Left lung (tissue), 10 donors: Measurements from ENCODE around the gene SIL1. TPM values are rescaled to one million over a fixed set of nuclear protein-coding genes. Genes with fewer than 3 reads are reported as not detected.

Source experiments
- ATAC-seq: fragments of 200-7000 bp; cut with Tn5 transposase; one replicate; pipeline ENCODE4 v1.9.1; 2020; ENCODE audit warnings: moderate library complexity
- DNase-seq, 4 donors: peaks; one replicate each; pipeline ENCODE4 v3.0.0-alpha.2; 2013 to 2020
- H3K27ac ChIP-seq, 2 donors: fragments of 200-600 bp; sonication (generic) in 1 of 2; one replicate each; pipeline versions ENCODE4 v1.5.0 to v1.8.0; 2020 to 2021
- H3K27me3 ChIP-seq, 2 donors: fragments of 200-600 bp; sonication (generic) in 1 of 2; one replicate each; pipeline versions ENCODE4 v1.5.0 to v1.8.0; 2020 to 2021
- H3K36me3 ChIP-seq, 2 donors: fragments of 200-600 bp; sonication (generic) in 1 of 2; one replicate each; pipeline versions ENCODE4 v1.5.0 to v1.8.0; 2020 to 2021
- H3K4me1 ChIP-seq, 2 donors: fragments of 200-600 bp; one replicate each; pipeline ENCODE4 v1.8.0; 2021
- H3K4me3 ChIP-seq, 2 donors: fragments of 200-600 bp; sonication (generic) in 1 of 2; one replicate each; pipeline versions ENCODE4 v1.5.0 to v1.8.0; 2020 to 2021; ENCODE audit warnings: mild to moderate bottlenecking in 1 of 2
- H3K9me3 ChIP-seq, 2 donors: fragments of 200-600 bp; sonication (generic) in 1 of 2; one replicate each; pipeline versions ENCODE4 v1.5.0 to v1.8.0; 2020 to 2021
- intact Hi-C, 2 donors: fragments of 100-400 bp; cut with DNase I; formaldehyde crosslinking; loops; one replicate each; pipeline versions ENCODE4 v1.11.2 to v1.14.2; 2022
- polyA plus RNA-seq, 6 donors: library from polyadenylated mRNA; unstranded; fragments of 120-200 nt; gene quantifications; one replicate each; pipeline ENCODE4 v1.2.1, GENCODE V29; 2013; ENCODE audit not compliant: insufficient read length in 6 of 6
- total RNA-seq, 2 donors: library from RNA; stranded (reverse); fragmentation: NEBNext Ultra II Directional; extraction: Animal tissue kit (Norgen Biotek cat#: 25700); gene quantifications; one replicate each; pipeline ENCODE4 v1.2.1, GENCODE V29; 2021
- TF ChIP-seq, protein P1 (sequence below), 2 donors: fragments of 200-600 bp; sonication (generic) in 1 of 2; IDR thresholded peaks; one replicate each; pipeline versions ENCODE4 v1.5.0 to v1.8.0; 2021; ENCODE audit warnings: antibody characterized with exemption in 2 of 2
- donor health status: DM: no; HTN: yes; CAD: no.
- donor health status: DM: no; HTN: no; CAD: no.

Gene SIL1
- total and polyA plus RNA-seq, 8 donors: 28.8 to 71.7 (median 37.3) TPM

- H3K4me3 ChIP-seq: no peak overlapping the region
- peak; percentile 52 for ATAC-seq
- TF ChIP-seq, protein P1, sequence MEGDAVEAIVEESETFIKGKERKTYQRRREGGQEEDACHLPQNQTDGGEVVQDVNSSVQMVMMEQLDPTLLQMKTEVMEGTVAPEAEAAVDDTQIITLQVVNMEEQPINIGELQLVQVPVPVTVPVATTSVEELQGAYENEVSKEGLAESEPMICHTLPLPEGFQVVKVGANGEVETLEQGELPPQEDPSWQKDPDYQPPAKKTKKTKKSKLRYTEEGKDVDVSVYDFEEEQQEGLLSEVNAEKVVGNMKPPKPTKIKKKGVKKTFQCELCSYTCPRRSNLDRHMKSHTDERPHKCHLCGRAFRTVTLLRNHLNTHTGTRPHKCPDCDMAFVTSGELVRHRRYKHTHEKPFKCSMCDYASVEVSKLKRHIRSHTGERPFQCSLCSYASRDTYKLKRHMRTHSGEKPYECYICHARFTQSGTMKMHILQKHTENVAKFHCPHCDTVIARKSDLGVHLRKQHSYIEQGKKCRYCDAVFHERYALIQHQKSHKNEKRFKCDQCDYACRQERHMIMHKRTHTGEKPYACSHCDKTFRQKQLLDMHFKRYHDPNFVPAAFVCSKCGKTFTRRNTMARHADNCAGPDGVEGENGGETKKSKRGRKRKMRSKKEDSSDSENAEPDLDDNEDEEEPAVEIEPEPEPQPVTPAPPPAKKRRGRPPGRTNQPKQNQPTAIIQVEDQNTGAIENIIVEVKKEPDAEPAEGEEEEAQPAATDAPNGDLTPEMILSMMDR (IDR thresholded peaks at IDR 0.05): no peak
Measured at GRCh38 chr5:139131062-139131461, 67.1 kb downstream of the SIL1 start.

GRCh38 chr5:139130214-139130613, 68.0 kb downstream of the SIL1 start:
- Histone ChIP-seq H3K4me1 (peaks cover 9 to 25% of the 10 kb centered on the region in 2 donors), H3K9me3 (no peaks in the 10 kb centered on the region), H3K36me3 (peaks cover 0 to 22% of the 10 kb centered on the region in 2 donors), H3K4me3 (no peak overlapping the region), H3K27ac (no peak overlapping the region), H3K27me3 (no peaks in the 10 kb centered on the region)
- TF ChIP-seq, protein P1 (IDR thresholded peaks at IDR 0.05): no peak
- intact Hi-C loops: no loop called here
- ATAC-seq (no peak), DNase-seq (no peak)

More at GRCh38 chr5:139131062-139131461, 67.1 kb downstream of the SIL1 start:
- Histone ChIP-seq H3K27ac (peak overlapping the region in 1 of 2 donors; percentile 58), H3K9me3 (no peaks in the 10 kb centered on the region), H3K4me1 (peaks cover 9 to 25% of the 10 kb centered on the region in 2 donors), H3K27me3 (no peaks in the 10 kb centered on the region), H3K36me3 (peaks cover 0 to 16% of the 10 kb centered on the region in 2 donors)
- intact Hi-C loops: no loop called here
- DNase-seq: no peak

- Histone ChIP-seq H3K27me3 (no peaks in the 10 kb centered on the region), H3K4me1 (peaks cover 8 to 13% of the 10 kb centered on the region in 2 donors), H3K27ac (no peak overlapping the region), H3K4me3 (no peak overlapping the region), H3K36me3 (peaks cover 0 to 42% of the 10 kb centered on the region in 2 donors), H3K9me3 (no peaks in the 10 kb centered on the region)
- intact Hi-C loops: no loop called here
- no peak for DNase-seq
- TF ChIP-seq, protein P1 (IDR thresholded peaks at IDR 0.05): no peak
- ATAC-seq: no peak
Measured at GRCh38 chr5:139126711-139127111, 71.5 kb downstream of the SIL1 start.

GRCh38 chr5:139125991-139126390, 72.2 kb downstream of the SIL1 start:
- no peak for DNase-seq
- Histone ChIP-seq H3K4me3 (no peak overlapping the region), H3K27ac (no peak overlapping the region), H3K36me3 (peaks cover 0 to 47% of the 10 kb centered on the region in 2 donors), H3K27me3 (no peaks in the 10 kb centered on the region), H3K4me1 (peaks cover 3 to 6% of the 10 kb centered on the region in 2 donors), H3K9me3 (no peaks in the 10 kb centered on the region)
- no peak for ATAC-seq
- TF ChIP-seq, protein P1 (IDR thresholded peaks at IDR 0.05): no peak
- intact Hi-C loops: no loop called here

GRCh38 chr5:139124774-139125520, 73.2 kb downstream of the SIL1 start:
- H3K9me3 ChIP-seq: no peaks in the 10 kb centered on the region
- DNase-seq: no peak
- no peaks in the 10 kb centered on the region for H3K27me3 ChIP-seq
- ATAC-seq: no peak
- H3K36me3 ChIP-seq: peaks cover 0 to 57% of the 10 kb centered on the region in 2 donors
- H3K4me3 ChIP-seq: no peak overlapping the region
- intact Hi-C loops: no loop called here
- no peaks in the 10 kb centered on the region for H3K4me1 ChIP-seq
- TF ChIP-seq, protein P1 (IDR thresholded peaks at IDR 0.05): no peak
- H3K27ac ChIP-seq: no peak overlapping the region
